ENCODE measurements around the gene TDRD1. TPM values are rescaled to one million over a fixed set of nuclear protein-coding genes. Genes with fewer than 3 reads are reported as not detected.

Gene TDRD1
- total RNA-seq, 4 donors from 2014 or later, result 0.10 TPM; not detected in 3

DNA sequence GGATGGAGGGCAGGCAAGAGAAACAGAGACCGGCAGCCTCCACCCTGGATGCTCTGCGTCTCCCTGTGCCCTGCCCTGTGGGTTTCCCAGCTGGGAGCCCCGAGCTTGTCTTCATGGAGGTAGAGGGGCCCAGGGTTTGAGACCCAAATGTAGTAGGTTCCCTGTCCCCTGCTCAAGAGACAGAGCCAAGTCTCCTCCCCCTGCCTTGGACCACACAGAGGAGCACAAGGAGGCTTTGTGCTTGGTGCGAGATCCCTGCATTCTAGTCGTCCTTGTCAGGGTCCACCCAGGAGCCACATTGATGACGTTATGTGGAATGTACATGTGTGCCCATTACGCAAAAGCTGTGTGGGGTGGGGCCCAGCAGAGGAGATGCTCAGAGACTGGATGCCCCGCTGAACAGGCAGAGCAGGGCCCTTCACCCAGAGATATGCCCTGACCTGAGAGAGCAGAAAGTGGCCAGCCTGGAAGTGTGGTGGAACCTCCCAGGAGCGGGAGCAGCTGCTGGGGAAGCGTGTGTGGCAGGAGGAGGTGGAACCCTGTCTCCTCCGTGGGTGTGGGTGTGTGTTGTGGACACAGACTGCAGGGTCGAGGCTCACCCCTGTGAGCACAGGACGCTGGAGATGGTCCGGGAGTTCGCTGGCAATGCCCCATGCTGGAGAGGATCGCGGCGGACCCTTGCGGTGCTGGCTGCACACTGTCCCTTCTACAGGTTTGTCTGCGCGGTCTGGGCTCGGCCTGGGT, 99.2 kb downstream of the TDRD1 start:
- no peak for ATAC-seq
- in situ Hi-C loops (cut with MboI; ENCODE audit: low sequenced_read_pairs in 4 of 4), result no loop called here

DNA sequence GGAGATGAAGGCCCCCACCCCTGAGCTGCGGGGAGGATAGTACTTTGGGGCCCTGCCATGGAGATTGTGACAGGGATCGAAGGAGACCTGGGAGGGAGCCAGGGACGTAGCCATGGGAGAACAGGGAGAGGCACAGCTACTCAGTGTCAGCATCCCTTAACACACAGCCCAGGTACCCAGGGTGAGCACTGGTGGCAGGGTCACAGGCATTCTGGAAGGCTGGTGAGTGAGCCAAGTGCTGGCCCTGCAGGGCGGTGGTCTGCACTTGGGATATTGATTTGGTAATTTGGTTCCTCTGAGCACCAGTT, 99.7 kb downstream of the TDRD1 start:
- H3K27me3 ChIP-seq, result no peaks in the 10 kb centered on the region
- no peaks in the 10 kb centered on the region for H3K9me3 ChIP-seq
- no peak overlapping the region for H3K4me3 ChIP-seq
- H3K4me1 ChIP-seq, result no peaks in the 10 kb centered on the region
- TF ChIP-seq, protein P1, sequence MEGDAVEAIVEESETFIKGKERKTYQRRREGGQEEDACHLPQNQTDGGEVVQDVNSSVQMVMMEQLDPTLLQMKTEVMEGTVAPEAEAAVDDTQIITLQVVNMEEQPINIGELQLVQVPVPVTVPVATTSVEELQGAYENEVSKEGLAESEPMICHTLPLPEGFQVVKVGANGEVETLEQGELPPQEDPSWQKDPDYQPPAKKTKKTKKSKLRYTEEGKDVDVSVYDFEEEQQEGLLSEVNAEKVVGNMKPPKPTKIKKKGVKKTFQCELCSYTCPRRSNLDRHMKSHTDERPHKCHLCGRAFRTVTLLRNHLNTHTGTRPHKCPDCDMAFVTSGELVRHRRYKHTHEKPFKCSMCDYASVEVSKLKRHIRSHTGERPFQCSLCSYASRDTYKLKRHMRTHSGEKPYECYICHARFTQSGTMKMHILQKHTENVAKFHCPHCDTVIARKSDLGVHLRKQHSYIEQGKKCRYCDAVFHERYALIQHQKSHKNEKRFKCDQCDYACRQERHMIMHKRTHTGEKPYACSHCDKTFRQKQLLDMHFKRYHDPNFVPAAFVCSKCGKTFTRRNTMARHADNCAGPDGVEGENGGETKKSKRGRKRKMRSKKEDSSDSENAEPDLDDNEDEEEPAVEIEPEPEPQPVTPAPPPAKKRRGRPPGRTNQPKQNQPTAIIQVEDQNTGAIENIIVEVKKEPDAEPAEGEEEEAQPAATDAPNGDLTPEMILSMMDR (IDR thresholded peaks at IDR 0.05 in 4 of 5, conservative IDR thresholded peaks at IDR 0.05 in 1 of 5), result no peak
- TF ChIP-seq POLR2A (IDR thresholded peaks at IDR 0.05), result no peak
- in situ Hi-C loops (cut with MboI; ENCODE audit: low sequenced_read_pairs in 4 of 4), result no loop called here
- no peak for DNase-seq
- intact Hi-C loops (cut with DNase I; ENCODE audit: low total_unique reads), result no loop called here
- H3K27ac ChIP-seq, result no peak overlapping the region
- no peaks in the 10 kb centered on the region for H3K36me3 ChIP-seq
- no peak for ATAC-seq

More for the DNA sequence above, 99.2 kb downstream of the TDRD1 start:
- Histone ChIP-seq H3K9me3 (no peaks in the 10 kb centered on the region), H3K27me3 (no peaks in the 10 kb centered on the region), H3K27ac (no peak overlapping the region), H3K36me3 (no peaks in the 10 kb centered on the region), H3K4me1 (no peaks in the 10 kb centered on the region), H3K4me3 (no peak overlapping the region)
- TF ChIP-seq POLR2A (IDR thresholded peaks at IDR 0.05), result no peak
- TF ChIP-seq, protein P1 (IDR thresholded peaks at IDR 0.05 in 4 of 5, conservative IDR thresholded peaks at IDR 0.05 in 1 of 5), result no peak
- intact Hi-C loops (cut with DNase I; ENCODE audit: low total_unique reads), result no loop called here
- no peak for DNase-seq

GRCh38 chr10:114279289-114279688, 100.1 kb downstream of the TDRD1 start:
- Histone ChIP-seq H3K36me3 (no peaks in the 10 kb centered on the region), H3K27ac (no peak overlapping the region), H3K27me3 (no peaks in the 10 kb centered on the region), H3K4me3 (no peak overlapping the region), H3K4me1 (no peaks in the 10 kb centered on the region), H3K9me3 (no peaks in the 10 kb centered on the region)
- TF ChIP-seq POLR2A (IDR thresholded peaks at IDR 0.05), result no peak
- TF ChIP-seq, protein P1 (IDR thresholded peaks at IDR 0.05 in 4 of 5, conservative IDR thresholded peaks at IDR 0.05 in 1 of 5), result no peak
- intact Hi-C loops (cut with DNase I; ENCODE audit: low total_unique reads) (no loop called here), in situ Hi-C loops (cut with MboI; ENCODE audit: low sequenced_read_pairs in 4 of 4) (no loop called here)
- no peak for ATAC-seq
- DNase-seq, result no peak

GRCh38 chr10:114279901-114280644, 100.9 kb downstream of the TDRD1 start:
- Histone ChIP-seq H3K4me3 (no peak overlapping the region), H3K27me3 (no peaks in the 10 kb centered on the region), H3K9me3 (no peaks in the 10 kb centered on the region), H3K4me1 (no peaks in the 10 kb centered on the region), H3K36me3 (no peaks in the 10 kb centered on the region), H3K27ac (no peak overlapping the region)
- DNase-seq (no peak), ATAC-seq (no peak)
- intact Hi-C loops (cut with DNase I; ENCODE audit: low total_unique reads) (no loop called here), in situ Hi-C loops (cut with MboI; ENCODE audit: low sequenced_read_pairs in 4 of 4) (no loop called here)
- TF ChIP-seq POLR2A (IDR thresholded peaks at IDR 0.05), result no peak

- Histone ChIP-seq H3K4me3 (no peak overlapping the region), H3K36me3 (no peaks in the 10 kb centered on the region), H3K27ac (no peak overlapping the region), H3K27me3 (no peaks in the 10 kb centered on the region), H3K9me3 (no peaks in the 10 kb centered on the region), H3K4me1 (no peaks in the 10 kb centered on the region)
- intact Hi-C loops (cut with DNase I; ENCODE audit: low total_unique reads), result no loop called here
- in situ Hi-C loops (cut with MboI; ENCODE audit: low sequenced_read_pairs in 4 of 4), result no loop called here
- no peak for DNase-seq
- no peak for ATAC-seq
- TF ChIP-seq, protein P1 (IDR thresholded peaks at IDR 0.05 in 4 of 5, conservative IDR thresholded peaks at IDR 0.05 in 1 of 5), result no peak
- TF ChIP-seq POLR2A (IDR thresholded peaks at IDR 0.05), result no peak
Observed at GRCh38 chr10:114281006-114281405, 101.9 kb downstream of the TDRD1 start.

Data from gastrocnemius medialis (tissue), 4 donors.